ENCODE results near the gene EPN2.

The EPN2 gene

DNA sequence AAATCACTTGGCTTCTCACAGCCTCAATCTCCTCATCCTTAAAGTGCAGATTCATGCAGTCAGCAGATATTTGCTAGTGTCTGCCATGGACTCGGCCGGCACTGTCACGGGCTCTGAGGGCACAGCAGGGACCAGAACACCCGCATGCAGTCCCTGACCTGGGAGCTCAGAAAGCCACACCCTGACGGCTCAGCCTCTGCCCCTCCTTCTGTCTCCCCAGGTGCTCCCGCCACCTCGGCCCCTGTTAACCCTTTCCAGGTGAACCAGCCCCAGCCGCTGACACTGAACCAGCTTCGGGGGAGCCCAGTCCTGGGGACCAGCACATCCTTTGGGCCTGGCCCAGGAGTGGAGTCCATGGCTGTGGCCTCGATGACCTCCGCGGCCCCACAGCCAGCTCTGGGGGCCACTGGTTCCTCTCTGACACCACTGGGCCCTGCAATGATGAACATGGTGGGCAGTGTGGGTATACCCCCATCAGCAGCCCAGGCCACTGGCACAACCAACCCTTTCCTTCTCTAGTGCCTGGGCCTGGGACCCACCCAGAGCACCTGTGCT lies 96.6 kb downstream of the EPN2 start:
- no peak for DNase-seq

- DNase-seq = no peak
Observed at GRCh38 chr17:19334331-19334730, 97.2 kb downstream of the EPN2 start.

DNA sequence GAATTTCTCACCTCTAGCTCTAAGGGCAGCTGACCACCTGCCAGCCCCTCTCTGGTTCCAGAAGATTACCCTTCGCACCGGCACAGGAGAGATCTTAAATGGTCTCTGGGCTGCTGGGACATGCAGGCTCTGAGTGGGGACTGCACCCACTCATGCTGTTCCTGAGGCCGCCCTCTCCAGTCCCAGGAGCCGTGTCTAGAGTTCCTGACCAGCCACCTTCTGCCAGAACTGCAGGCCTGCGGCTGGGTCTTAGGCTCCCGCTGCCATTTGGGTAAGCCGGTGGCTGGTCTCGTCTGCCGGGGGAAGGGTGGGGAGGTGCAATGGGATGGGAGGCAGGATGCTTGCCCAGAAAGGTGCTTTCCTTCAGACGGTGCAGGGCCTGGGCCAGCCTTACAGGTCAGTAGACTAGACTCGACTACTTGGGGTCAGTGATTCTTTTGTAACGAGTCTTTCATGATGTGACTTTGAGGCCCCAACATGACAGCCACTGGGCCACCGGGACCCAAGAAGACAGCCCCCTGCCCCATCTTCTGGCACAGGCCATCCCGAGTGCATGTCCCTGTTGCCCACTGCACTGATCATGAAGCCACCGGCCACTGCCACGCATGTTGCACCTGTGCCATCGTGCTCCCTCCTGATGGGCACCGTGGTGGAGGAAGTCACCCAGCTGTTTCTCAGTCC lies 98.9 kb downstream of the EPN2 start:
- DNase-seq = no peak

DNA sequence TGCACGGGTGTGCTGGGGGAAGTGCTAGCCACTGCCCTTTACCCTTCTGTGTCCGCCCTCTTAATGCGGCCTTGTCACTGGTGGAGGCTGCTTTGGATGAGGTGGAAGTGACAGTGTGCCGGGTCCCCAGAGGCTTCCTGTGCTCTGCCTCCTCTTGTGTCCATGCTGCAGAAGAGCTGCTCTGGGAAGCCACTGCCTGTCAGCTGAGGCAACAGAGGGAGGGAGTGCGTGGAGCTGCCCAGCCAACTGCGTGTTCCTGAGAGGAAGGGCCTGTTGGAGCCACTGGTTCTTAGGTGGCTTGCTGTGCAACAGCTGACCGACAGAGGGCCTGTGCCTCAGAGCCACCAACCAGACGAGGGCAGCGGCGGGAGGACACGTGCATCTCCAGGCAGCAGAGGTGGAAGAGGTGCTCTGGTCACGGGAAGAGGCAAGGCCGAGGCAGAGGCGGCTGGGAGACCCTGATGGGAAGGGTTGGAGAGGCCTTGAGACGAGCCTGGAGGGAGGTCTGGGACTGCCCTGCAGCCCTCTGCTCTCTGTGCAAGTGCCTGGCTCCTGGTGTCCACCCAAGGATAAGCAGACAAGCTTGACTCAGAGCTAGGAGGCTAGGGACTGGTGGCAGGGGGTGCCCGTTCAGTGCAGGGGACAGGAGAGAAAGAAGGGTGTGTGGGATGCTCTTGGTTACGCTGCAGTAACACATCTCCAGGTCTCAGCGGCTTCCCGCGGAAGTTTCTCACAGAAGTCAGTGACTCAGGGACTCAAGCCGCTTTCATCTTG lies 100.0 kb downstream of the EPN2 start:
- DNase-seq = no peak

DNA sequence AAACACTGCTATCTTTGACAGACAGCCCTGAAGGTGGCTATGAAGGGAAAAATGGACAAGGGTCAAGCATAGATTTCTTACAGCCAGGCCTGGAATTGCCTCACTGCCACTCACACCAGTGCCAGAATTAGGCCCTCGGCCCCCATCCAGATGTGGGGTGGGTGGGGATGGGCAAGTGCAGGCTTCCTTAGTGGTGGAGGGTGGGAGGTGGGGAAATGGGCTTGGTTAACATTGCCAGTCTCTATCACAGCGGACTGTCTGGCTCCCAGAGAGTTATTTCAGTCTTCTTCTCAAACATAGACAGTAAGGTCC lies 100.5 kb downstream of the EPN2 start:
- no peak for DNase-seq

- DNase-seq = peak; percentile 48
Observed at GRCh38 chr17:19338031-19338990, 101.1 kb downstream of the EPN2 start.

DNA sequence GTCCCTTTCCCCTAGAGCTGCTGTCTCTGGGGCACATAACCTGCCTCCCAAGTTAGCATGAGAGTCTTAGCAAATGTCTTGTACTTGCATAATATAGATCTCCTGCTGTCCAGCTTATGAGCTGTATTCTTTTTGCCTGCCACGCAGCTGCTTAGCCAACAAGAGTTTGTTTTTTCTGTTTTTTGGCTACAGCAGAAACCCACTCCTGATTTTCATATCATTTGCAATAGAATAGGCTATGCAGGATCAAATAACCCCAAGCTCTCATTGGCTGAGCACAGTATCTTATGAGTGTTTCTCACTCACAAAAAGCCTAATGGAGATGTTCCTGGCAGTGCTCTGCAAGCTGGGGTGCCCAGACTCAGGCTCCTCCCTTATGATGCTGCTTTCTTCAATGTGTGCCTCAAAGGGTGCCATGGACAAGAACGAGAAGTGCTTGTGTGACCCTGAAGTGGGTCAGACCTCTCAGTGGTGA lies 102.2 kb downstream of the EPN2 start:
- no peak for DNase-seq

- DNase-seq = no peak
Observed at GRCh38 chr17:19341211-19341631, 104.1 kb downstream of the EPN2 start.

DNA sequence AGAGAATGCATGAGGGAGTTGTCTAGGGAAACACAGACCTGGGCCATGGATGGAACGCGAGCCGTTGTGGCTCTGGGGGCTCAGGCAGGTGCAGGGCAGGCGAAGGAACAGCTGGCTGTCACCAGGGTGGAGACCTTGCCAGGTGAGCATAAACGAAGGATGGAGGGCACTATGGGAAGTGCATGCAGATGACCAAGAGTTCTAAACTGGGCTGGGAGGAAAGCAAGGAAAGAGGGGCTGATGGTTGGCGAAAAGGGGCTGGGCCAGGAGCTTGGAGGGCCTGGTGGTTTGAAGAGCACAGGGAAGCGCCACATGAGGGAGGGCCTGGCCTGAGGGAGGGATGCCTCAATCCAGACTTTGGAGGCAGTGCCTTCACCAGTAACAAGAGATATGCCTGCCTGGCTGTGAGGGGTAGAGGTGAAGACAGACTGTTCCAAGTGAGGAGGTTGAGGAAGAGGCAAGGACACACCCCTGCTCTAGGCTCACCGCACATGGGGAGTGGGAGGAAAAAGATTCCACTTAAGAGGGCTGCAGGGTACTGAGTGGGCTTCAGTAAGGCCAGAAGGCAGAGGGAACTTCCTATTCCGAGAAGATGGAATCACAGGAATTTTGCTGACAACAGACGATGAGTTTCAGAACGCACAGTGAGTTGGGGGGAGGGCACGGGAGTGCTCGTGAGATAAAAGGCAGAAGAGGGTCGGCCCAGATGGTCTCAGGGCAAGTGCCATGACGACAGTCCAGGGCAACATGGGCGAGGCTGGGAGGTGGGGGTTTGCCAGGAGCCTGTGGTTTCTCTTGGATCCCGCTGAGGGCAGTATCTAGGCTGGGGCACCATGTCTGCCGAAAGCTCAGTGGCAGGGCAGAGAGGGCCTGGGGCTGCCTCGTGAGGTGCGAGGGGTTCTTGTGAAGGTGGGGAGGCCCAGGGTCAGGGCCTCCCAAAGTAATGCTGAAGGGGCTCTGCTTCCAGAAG lies 104.8 kb downstream of the EPN2 start:
- DNase-seq = no peak

DNA sequence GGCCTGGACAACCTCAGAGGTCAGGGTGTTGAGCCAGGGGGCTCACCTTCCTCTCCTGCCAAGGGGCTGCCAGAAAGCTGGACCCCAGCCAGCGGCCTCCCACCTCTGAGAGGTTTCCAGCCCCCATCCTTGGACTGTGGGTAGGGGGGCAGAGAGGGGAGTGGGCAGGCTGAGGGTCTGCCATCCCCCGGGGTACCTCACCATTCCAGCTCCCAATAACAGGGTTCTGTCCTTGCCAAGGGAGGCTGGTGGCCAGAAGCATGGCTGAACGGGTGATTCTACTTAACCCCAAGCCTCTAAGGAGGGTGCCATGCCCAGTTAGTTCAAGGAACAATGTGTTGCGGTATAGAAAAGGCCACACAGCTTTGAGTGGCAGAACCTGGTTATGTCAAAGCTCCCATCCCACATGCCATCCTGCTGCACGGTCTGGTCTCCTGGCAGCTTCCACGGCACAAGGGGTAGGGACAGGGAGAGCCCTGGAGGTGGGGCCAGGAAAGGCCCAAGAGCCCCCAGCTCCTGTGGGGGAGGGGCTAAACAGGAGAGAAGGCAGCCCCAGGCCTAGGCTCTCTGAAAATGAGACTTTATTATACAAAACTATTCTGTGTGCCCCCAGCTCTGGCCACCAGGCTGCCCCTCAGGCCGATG lies 105.6 kb downstream of the EPN2 start:
- no peak for DNase-seq

GRCh38 chr17:19343256-19343630 lies 106.1 kb downstream of the EPN2 start:
- no peak for DNase-seq

DNA sequence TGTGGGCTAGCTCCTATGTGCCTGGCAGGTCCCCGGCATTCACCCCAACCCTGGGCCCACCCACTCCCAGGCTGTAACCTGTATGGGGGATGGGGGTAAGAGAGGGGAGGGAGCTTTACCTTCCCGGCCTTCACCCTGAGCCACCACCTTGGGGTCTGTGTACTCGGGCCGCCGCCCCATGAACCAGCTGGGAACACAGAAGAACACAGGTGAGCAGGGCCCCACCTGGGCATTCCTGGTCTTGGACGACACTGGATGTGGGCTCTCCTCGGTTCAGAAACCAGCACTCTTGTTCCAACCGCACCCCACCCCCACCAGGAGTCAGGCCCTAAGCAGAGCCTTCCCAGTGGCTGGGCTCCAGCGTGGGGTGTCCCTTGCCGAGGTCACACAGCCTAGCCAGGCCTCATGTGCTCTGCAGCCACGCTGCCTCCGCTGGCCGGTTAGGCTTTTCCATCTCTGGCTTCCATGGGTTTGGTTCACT lies 106.5 kb downstream of the EPN2 start:
- no peak for DNase-seq

DNA sequence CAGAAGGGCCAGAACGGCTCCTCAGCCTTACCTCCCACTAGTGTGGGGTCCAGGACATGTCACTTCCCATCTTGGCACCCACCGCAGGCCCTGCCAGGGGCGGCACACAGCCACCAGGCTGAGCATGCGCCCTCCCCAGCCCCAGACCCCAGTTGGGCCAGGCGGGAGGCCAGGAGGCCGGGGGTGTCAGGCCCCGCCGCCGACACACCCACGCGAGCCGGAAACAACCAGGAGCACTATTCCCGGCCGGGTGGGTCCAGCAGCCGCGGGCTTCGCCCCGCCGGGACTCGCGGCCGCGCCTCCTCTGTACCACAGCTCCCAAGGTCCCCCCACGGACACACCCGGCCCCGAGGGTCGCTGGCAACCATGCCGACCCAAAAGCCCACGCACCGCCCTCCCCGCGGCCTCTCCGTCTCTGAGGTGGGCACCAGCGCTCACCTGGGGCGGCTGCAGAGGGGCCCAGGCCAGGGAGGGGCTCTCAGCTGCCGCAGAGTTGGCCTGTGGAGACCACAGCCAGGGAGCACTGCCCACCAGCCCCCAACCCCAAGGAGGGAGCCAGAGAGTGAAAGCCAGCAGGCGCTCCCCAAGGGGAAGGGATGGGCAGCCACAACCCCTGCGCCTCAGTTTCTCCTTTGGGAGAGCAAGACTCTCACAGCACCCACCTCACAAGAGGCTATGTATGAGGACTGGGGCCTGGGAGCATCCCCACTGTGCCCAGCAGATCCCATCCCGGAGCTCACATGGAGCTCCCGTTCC lies 107.3 kb downstream of the EPN2 start:
- DNase-seq = no peak

- no peak for DNase-seq
Observed at GRCh38 chr17:19345067-19345460, 107.9 kb downstream of the EPN2 start.

- no peak for DNase-seq
Observed at GRCh38 chr17:19345486-19346350, 108.6 kb downstream of the EPN2 start.

DNA sequence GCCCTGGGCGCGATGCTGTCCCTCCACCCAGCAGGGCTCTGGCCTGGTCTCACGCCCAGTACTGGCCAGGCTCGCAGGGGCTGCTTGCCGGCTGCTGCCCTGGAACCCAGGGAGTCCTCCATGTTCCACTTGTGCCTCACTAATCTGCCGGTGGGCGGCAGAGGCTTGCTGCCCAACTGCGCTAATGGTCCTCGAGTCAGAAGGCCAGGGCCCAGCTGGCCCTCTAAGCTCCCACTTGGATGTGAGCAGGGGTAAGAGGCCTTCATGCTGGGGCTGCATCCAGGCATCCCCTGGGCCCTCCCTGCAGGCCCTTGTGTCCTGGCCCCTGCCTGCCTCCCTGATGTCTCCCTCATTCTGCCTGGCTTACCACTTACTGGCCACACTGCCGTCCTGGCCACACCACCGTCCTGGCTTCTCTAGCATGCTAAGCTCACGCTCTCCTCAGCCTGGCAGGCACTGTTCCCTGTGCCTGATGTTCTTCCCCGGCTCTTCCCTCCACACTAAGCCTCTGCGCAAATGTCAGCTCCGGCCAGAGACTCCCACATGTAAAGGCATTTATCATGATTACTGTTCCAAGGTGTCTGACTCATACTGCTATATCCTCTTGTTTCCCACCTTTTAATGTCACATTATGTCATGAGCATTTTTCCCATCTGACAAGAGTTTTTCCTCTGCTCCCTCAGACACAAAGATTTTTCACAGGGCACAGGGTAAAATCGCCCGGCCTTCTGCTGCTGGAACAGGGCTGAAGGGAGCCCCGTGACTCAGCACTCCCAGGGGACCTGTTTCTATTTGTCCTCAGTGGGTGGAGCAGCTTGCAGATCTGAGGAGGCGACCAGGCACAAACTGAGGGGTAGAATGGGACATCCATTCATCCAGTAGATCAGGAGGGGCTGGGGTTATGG lies 109.4 kb downstream of the EPN2 start:
- no peak for DNase-seq

DNA sequence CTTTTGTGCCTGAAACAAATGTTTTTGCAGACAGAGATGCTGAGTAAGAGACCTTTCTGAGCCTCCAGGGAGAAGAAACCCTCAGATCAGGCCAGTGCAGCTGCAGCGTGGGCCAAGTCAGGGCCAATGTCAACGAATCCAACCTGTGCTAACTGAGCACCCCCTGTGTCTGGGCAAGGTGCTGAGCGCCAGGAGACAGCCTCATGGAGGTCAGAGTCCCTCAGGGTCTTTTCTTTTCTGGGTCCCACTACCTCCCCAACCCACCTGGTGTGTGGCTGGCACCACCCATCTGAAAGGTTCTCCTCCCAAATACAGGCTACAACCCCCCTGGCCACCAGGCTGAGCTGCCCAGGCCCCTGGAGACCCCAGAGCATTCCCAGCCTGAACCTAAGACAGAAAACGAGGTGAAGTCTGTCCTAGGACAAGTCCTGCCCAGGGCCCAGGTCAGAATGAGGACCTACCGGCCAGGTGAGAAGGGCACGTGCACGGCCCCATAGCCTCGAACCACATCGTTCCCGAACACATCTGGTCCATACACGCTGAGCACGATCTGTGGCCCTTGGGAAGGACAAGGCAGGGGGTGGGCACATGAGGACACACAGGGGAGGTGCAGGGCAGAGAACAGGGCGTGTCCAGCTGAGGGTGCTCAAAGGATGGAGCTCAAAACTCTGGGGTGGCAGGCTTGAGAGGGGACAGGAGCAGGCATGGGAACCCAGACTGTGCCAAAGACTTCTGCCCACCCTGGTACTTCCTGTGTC lies 110.3 kb downstream of the EPN2 start:
- no peak for DNase-seq

All from T-helper 9 cell (primary cell).